LNCaP clone FGC (cell line): ENCODE data around the gene COQ8A.

Source experiments
- DNase-seq: peaks from one replicate; pipeline ENCODE4 v3.0.0-alpha.2; 2011; ENCODE audit warnings: low read depth
- H3K4me3 ChIP-seq: 2 replicates; pipeline ENCODE4 v1.5.1; 2011; ENCODE audit warnings: mild to moderate bottlenecking, low read depth, low read length, control low read depth
- TF ChIP-seq, protein P1 (sequence below): IDR thresholded peaks from 2 replicates; pipeline ENCODE4 v1.5.1; 2012; ENCODE audit warnings: mild to moderate bottlenecking; ENCODE audit not compliant: control insufficient read depth, insufficient read depth; ENCODE audit errors: extremely low read depth

The COQ8A gene

DNA sequence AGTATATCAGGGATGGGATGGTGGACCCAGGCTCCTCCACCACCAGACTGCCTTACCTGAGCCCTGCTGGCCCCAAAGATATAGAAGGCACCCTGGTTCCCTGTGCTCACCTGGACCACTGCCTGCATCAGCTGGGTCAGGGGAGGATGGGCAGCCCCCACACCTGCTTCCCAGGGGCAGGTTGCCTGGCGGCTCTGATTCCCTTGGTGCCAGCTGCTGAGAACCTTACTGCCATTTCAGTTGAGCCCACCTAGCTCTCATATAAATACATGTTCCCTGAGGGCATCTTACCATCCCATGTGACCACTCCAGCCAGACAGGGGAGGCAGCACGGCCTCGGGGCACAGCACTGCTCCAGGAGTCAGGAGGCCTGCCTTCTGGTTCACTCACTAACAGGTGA, 45.3 kb upstream of the COQ8A start:
- H3K4me3 ChIP-seq = no peak overlapping the region
- no peak for DNase-seq
- TF ChIP-seq, protein P1, sequence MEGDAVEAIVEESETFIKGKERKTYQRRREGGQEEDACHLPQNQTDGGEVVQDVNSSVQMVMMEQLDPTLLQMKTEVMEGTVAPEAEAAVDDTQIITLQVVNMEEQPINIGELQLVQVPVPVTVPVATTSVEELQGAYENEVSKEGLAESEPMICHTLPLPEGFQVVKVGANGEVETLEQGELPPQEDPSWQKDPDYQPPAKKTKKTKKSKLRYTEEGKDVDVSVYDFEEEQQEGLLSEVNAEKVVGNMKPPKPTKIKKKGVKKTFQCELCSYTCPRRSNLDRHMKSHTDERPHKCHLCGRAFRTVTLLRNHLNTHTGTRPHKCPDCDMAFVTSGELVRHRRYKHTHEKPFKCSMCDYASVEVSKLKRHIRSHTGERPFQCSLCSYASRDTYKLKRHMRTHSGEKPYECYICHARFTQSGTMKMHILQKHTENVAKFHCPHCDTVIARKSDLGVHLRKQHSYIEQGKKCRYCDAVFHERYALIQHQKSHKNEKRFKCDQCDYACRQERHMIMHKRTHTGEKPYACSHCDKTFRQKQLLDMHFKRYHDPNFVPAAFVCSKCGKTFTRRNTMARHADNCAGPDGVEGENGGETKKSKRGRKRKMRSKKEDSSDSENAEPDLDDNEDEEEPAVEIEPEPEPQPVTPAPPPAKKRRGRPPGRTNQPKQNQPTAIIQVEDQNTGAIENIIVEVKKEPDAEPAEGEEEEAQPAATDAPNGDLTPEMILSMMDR = no peak

DNA sequence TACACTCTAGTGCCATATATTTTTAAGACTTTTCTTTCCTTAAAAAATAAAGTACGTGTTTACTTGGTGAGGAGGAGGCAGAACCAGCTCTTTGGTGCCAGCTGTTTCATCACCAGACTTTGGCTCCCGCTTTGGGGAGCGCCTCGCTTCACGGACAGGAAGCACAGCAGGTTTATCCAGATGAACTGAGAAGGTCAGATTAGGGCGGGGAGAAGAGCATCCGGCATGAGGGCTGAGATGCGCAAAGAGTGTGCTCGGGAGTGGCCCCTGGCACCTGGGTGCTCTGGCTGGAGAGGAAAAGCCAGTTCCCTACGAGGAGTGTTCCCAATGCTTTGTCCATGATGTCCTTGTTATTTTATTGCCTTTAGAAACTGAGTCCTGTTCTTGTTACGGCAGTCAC, 44.5 kb upstream of the COQ8A start:
- TF ChIP-seq, protein P1 = no peak
- no peak overlapping the region for H3K4me3 ChIP-seq
- no peak for DNase-seq

DNA sequence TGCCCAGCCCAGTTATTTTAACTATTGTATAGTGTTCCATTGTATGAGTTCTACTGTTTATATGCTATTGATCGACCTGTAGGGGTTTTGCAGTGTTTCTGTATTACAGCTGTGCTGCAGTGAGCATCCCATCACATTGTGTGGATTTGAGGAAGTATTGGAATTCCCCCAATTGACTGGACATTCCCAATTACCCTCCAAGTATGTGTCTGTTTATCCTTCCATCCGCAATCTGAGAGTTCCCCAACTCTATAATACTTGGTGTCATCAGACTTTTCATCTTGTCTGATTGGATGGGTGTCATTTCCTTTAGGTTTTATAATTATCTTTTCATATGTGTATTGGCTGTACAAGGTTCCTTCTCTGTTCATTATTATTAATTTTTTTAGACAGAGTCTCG, 41.8 kb upstream of the COQ8A start:
- no peak overlapping the region for H3K4me3 ChIP-seq
- no peak for DNase-seq
- TF ChIP-seq, protein P1 = no peak

DNA sequence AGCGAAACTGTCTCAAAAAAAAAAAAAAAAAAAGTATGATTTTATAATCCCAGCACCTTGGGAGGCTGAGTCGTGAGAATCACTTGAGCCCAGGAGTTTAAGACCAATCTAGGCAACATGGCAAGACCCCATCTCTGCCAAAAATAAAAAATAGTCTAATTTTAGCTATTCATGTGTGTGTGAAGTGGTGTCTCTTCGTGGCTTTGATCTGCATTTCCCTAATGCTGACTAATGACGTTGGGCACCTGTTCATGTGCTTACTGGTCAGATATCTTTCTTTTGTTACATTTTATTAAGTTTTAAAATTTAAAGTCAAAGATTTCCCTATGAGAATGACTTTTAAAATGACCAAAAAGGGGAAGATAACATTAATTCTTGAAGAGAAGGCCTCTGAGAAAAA, 38.7 kb upstream of the COQ8A start:
- DNase-seq = no peak
- H3K4me3 ChIP-seq = no peak overlapping the region
- TF ChIP-seq, protein P1 = no peak

DNA sequence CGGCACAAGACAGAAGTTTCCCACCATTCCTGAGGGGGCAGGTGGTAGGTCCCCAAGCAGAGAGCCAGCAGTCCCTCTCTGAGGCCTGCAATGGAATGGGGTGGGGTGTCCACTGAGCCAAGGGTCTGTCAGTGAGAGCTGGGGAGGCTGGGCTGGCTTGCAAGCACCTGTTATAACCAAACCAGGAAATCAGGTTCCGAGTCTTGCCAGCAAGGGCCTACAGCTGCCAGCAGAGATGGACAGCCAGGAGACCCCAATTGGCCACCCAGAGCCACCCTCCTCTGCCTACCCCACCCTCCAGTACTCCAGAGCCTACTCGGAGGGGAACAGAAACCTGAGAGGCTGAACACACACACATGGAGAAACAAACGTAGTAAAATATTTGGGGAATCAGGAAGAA, 37.5 kb upstream of the COQ8A start:
- no peak overlapping the region for H3K4me3 ChIP-seq
- TF ChIP-seq, protein P1 = no peak
- DNase-seq = no peak

DNA sequence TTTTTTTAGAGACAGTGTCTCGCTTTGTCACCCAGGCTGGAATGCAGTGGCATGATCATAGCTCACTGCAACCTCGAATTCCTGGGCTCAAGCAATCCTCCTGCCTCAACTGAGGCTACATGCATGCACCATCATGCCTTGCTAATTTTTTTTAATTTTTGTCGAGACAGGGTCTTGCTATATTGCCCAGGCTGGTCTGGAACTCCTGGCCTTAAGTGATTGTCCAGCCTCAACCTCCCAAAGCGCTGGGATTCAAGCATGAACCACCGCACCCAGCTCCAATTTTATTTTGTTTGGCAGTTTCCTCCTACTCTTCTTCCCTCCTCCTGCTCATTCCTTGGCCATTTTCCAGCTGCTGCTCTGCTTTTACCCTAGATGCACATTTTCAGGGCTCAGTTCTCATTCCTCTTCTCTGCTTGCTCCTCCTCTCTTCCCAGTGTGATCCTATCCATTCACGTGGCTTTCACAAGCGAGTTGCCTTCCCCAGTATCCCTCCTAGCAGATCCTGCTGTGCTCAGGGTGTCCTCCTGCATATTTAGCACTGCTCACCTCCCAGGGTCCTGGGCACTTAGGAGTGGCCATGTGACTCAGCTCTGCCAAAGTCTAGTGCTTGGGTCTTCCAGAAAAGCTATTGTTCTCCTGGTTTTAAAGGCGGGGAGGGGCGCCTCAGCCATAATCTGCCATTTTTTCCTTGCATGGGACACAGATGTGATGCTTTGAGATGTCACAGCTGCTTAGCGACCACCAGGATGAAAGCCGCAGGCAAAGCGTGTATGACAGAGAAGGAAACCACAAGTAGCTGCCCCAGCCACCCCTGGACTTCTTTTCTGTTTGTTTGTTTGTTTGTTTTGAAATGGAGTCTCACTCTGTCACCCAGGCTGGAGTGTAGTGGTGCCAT, 36.0 kb upstream of the COQ8A start:
- no peak overlapping the region for H3K4me3 ChIP-seq
- no peak for DNase-seq
- TF ChIP-seq, protein P1 = no peak

DNA sequence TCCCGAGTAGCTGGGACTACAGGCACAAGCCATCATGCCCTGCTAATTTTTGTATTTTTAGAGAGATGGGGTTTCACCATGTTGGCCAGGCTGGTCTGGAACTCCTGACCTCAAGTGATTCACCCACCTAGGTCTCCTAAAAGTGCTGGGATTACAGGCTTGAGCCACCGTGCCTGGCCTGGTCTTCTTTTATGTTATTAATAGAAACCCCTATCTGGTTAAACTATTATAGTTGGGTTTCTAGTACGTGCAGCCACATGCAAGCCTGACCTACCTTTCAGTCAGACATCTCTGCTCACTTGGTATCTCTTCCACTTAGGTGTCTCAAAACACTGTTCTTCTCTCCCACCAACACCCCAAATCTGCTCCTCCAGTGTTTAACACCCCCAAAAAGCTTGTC, 35.3 kb upstream of the COQ8A start:
- TF ChIP-seq, protein P1 = no peak
- no peak overlapping the region for H3K4me3 ChIP-seq

More for the DNA sequence above, 35.3 kb upstream of the COQ8A start:
- DNase-seq = no peak
